Fibroblast of villous mesenchyme (primary cell): Measurements from ENCODE around the gene CLMN. TPM values are rescaled to one million over a fixed set of nuclear protein-coding genes. Genes with fewer than 3 reads are reported as not detected.
A peak's percentile ranks its signal among the peaks of the same experiment; 100 is the strongest.

Source experiments
- DNase-seq: peaks from one replicate; pipeline ENCODE4 v3.0.0-alpha.2; 2010; ENCODE audit warnings: low read depth
- H3K4me3 ChIP-seq: 2 replicates; pipeline ENCODE4 v1.5.1; 2011; ENCODE audit warnings: low read depth, mild to moderate bottlenecking, low read length
- small RNA-seq: library from RNA; depleted of rRNA; stranded (forward); fragments of <200 nt; gene quantifications from one replicate; pipeline ENCODE3, GENCODE V24; 2012
- total RNA-seq: library from RNA; depleted of rRNA; stranded (reverse); fragments of >200 nt; gene quantifications from 2 replicates; pipeline ENCODE4 v1.2.3, GENCODE V29; 2012
- TF ChIP-seq, protein P1 (sequence below): IDR thresholded peaks from 2 replicates; pipeline ENCODE4 v1.5.1; 2012; ENCODE audit warnings: low read depth, mild to moderate bottlenecking, low read length; ENCODE audit not compliant: insufficient read depth

The CLMN gene
- total RNA-seq, 1 donor = 0.43 TPM

DNA sequence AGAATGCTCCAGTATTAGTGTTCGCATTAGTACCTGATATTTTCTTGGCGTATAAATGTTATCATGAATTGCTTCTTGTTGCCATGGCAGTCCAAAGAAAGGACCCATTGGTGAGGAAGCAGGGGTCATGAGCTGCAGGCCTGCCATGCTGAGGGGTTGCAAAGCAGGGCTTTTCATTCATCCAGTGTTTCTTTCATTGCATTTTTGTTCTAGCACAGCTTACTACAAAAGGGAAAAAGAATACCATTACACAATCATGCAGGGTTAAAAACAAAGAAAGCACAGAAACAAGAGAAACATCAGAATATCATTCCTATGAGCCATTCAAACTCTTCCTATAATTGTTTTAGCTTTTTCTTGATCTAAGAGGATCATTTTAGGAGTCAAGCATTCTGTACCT is 186.4 kb downstream of the CLMN start:
- no peak for DNase-seq
- TF ChIP-seq, protein P1, sequence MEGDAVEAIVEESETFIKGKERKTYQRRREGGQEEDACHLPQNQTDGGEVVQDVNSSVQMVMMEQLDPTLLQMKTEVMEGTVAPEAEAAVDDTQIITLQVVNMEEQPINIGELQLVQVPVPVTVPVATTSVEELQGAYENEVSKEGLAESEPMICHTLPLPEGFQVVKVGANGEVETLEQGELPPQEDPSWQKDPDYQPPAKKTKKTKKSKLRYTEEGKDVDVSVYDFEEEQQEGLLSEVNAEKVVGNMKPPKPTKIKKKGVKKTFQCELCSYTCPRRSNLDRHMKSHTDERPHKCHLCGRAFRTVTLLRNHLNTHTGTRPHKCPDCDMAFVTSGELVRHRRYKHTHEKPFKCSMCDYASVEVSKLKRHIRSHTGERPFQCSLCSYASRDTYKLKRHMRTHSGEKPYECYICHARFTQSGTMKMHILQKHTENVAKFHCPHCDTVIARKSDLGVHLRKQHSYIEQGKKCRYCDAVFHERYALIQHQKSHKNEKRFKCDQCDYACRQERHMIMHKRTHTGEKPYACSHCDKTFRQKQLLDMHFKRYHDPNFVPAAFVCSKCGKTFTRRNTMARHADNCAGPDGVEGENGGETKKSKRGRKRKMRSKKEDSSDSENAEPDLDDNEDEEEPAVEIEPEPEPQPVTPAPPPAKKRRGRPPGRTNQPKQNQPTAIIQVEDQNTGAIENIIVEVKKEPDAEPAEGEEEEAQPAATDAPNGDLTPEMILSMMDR = no peak
- H3K4me3 ChIP-seq = no peak overlapping the region

DNA sequence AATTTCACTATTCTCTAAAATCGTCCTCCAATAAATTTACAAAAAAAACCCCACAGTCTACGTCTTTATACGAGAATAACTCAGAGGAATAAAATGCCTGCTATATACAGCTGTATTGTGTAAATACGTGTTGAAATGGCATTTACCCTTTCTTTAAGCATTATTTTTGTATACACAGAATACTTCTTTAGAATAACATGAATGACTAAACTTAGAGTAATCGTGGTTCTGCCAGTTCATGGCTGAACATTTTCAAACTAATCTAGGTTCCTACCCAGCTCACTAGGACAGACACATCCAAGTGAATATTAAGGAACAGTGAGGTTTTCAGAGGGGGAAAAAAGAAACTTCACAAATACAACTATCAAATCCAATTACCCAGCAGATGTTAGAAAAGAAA is 186.9 kb downstream of the CLMN start:
- DNase-seq = no peak
- TF ChIP-seq, protein P1 = no peak
- H3K4me3 ChIP-seq = no peak overlapping the region

Small RNAs within 50 kb of the gene (small RNA-seq; reads per million reads assigned to genes)
- 1.9 reads per million, percentile 48 among the genes with 10 or more reads in this experiment for gene MIR3173

Other genes starting within 250 kb of the CLMN start
- gene DICER1, start 162.4 kb downstream of the CLMN start, total RNA-seq = 52.8 and 61.3 TPM in 2 replicates
- gene SYNE3, start 196.7 kb upstream of the CLMN start, total RNA-seq = 6.5 and 10.0 TPM in 2 replicates
- 27.7 and 35.8 TPM in 2 replicates for gene GLRX5, start 215.1 kb upstream of the CLMN start, total RNA-seq